IMR-90 (cell line): ENCODE data around the gene PDE4A. TPM values are rescaled to one million over a fixed set of nuclear protein-coding genes. Genes with fewer than 3 reads are reported as not detected.

ENCODE experiments used
- ATAC-seq: fragments of 200-7000 bp; cut with Tn5 transposase; 2 replicates; pipeline ENCODE4 v1.9.1; 2020; ENCODE audit warnings: low read depth, mild to moderate bottlenecking, moderate library complexity
- BruUV-seq: library from RNA; stranded (reverse); fragments of 400-500 nt; replicated peaks from 2 replicates; lab custom pipeline; 2021; lab: Mats Ljungman, UMichigan
- CTCF ChIA-PET: fragments of 300-600 bp; formaldehyde crosslinking; extraction: SDS; loops from one replicate; lab custom pipeline; 2021; ENCODE audit warnings: antibody characterized with exemption; lab: Yijun Ruan, JAX
- POLR2A ChIA-PET: fragments of 300-600 bp; sonication (Branson Sonifier 250); formaldehyde crosslinking; loops from one replicate; lab custom pipeline; 2022; ENCODE audit warnings: antibody characterized with exemption; ENCODE audit not compliant: unreplicated experiment; lab: Charles Lee
- DNase-seq: peaks from one replicate; pipeline ENCODE4 v3.0.0; 2013
- H2AFZ ChIP-seq: replicated peaks from 2 replicates; pipeline ENCODE3; 2013; ENCODE audit warnings: low read length, mild to moderate bottlenecking; ENCODE audit not compliant: poor library complexity
- H2AK5ac ChIP-seq: 2 replicates; pipeline ENCODE4 v1.6.1; 2013; ENCODE audit warnings: low read depth, low read length, inconsistent platforms
- H2AK9ac ChIP-seq: replicated peaks from 2 replicates; pipeline ENCODE3; 2013; ENCODE audit warnings: mild to moderate bottlenecking, low read depth, low read length, moderate library complexity; ENCODE audit not compliant: poor library complexity
- H2BK120ac ChIP-seq: 2 replicates; pipeline ENCODE4 v1.6.1; 2013; ENCODE audit warnings: low read depth, low read length, inconsistent platforms
- H2BK15ac ChIP-seq: 3 replicates; pipeline ENCODE4 v1.6.1; 2013; ENCODE audit warnings: low read depth, low read length, inconsistent platforms
- H2BK20ac ChIP-seq: 2 replicates; pipeline ENCODE4 v1.6.1; 2013; ENCODE audit warnings: low read depth, mild to moderate bottlenecking, inconsistent platforms, low read length, moderate library complexity
- H2BK5ac ChIP-seq: 2 replicates; pipeline ENCODE4 v1.6.1; 2013; ENCODE audit warnings: mild to moderate bottlenecking, low read depth, low read length, inconsistent platforms; ENCODE audit not compliant: poor library complexity, severe bottlenecking
- H3K14ac ChIP-seq: replicated peaks from 2 replicates; pipeline ENCODE4 v1.6.1; 2013; ENCODE audit warnings: low read depth, low read length, inconsistent platforms
- H3K18ac ChIP-seq: 2 replicates; pipeline ENCODE4 v1.6.1; 2013; ENCODE audit warnings: low read depth, low read length, control low read depth
- H3K23ac ChIP-seq: 2 replicates; pipeline ENCODE4 v1.6.1; 2013; ENCODE audit warnings: low read depth, low read length, inconsistent platforms
- H3K27ac ChIP-seq: 2 replicates; pipeline ENCODE4 v1.5.1; 2013; ENCODE audit warnings: mild to moderate bottlenecking, control low read depth, low read length; ENCODE audit not compliant: insufficient read depth
- H3K27me3 ChIP-seq: 2 replicates; pipeline ENCODE4 v1.6.1; 2013; ENCODE audit warnings: low read length; ENCODE audit not compliant: control insufficient read depth, insufficient read depth
- H3K36me3 ChIP-seq: 2 replicates; pipeline ENCODE4 v1.6.1; 2013; ENCODE audit warnings: low read length, mixed read lengths; ENCODE audit not compliant: control insufficient read depth, insufficient read depth
- H3K4ac ChIP-seq: 2 replicates; pipeline ENCODE4 v1.6.1; 2013; ENCODE audit warnings: low read depth, low read length, inconsistent platforms
- H3K4me1 ChIP-seq: 2 replicates; pipeline ENCODE4 v1.6.1; 2013; ENCODE audit warnings: low read length, mixed read lengths; ENCODE audit not compliant: control insufficient read depth, insufficient read depth
- H3K4me2 ChIP-seq: 2 replicates; pipeline ENCODE4 v1.6.1; 2013; ENCODE audit warnings: low read depth, mild to moderate bottlenecking, control low read depth, low read length, moderate library complexity
- H3K4me3 ChIP-seq: 2 replicates; pipeline ENCODE4 v1.5.1; 2013; ENCODE audit warnings: low read depth, mild to moderate bottlenecking, control low read depth, low read length, moderate library complexity; ENCODE audit not compliant: insufficient read depth
- H3K56ac ChIP-seq: 2 replicates; pipeline ENCODE4 v1.6.1; 2013; ENCODE audit warnings: low read length, inconsistent platforms; ENCODE audit not compliant: insufficient read depth; ENCODE audit errors: extremely low read depth
- H3K79me1 ChIP-seq, 2 experiments: 2 replicates each; pipeline ENCODE4 v1.6.1; 2013; ENCODE audit warnings: low read length in 2 of 2, inconsistent platforms in 1 of 2, low read depth in 1 of 2
- H3K9ac ChIP-seq: 2 replicates; pipeline ENCODE4 v1.6.1; 2013; ENCODE audit warnings: low read depth, low read length, control low read depth
- H3K9me1 ChIP-seq: 2 replicates; pipeline ENCODE4 v1.6.1; 2013; ENCODE audit warnings: low read length, inconsistent platforms; ENCODE audit not compliant: insufficient read depth
- H3K9me3 ChIP-seq: 2 replicates; pipeline ENCODE4 v1.6.1; 2013; ENCODE audit warnings: low read length; ENCODE audit not compliant: control insufficient read depth, insufficient read depth
- H4K20me1 ChIP-seq: 2 replicates; pipeline ENCODE4 v1.6.1; 2013; ENCODE audit warnings: low read length, inconsistent platforms; ENCODE audit not compliant: insufficient read depth
- H4K5ac ChIP-seq: 2 replicates; pipeline ENCODE4 v1.6.1; 2013; ENCODE audit warnings: mild to moderate bottlenecking, low read depth, low read length, control low read depth
- H4K8ac ChIP-seq, 2 experiments: 2 replicates each; pipeline ENCODE4 v1.6.1; 2013; ENCODE audit warnings: low read depth in 2 of 2, low read length in 2 of 2, control low read depth in 1 of 2, inconsistent platforms in 1 of 2
- H4K91ac ChIP-seq: 2 replicates; pipeline ENCODE4 v1.6.1; 2013; ENCODE audit warnings: low read depth, low read length, inconsistent platforms; ENCODE audit not compliant: insufficient read depth
- BHLHE40 ChIP-seq: fragments of 150-350 bp; IDR thresholded peaks from 2 replicates; pipeline ENCODE4 v1.6.1; 2016; ENCODE audit warnings: mild to moderate bottlenecking, low read depth, low read length
- CEBPB ChIP-seq: IDR thresholded peaks from 2 replicates; pipeline ENCODE4 v1.6.1; 2012; ENCODE audit warnings: low read depth, low read length, improper control_type of control experiment
- MAFK ChIP-seq: IDR thresholded peaks from 2 replicates; pipeline ENCODE4 v1.6.1; 2012; ENCODE audit warnings: low read depth, low read length, improper control_type of control experiment
- MAZ ChIP-seq: IDR thresholded peaks from 2 replicates; pipeline ENCODE4 v1.6.1; 2012; ENCODE audit warnings: low read depth, mild to moderate bottlenecking, low read length, improper control_type of control experiment, moderate library complexity, borderline replicate concordance
- MXI1 ChIP-seq: IDR thresholded peaks from 2 replicates; pipeline ENCODE4 v1.6.1; 2012; ENCODE audit warnings: low read depth, mild to moderate bottlenecking, low read length, moderate library complexity, borderline replicate concordance
- RCOR1 ChIP-seq: IDR thresholded peaks from 2 replicates; pipeline ENCODE4 v1.6.1; 2012; ENCODE audit warnings: mild to moderate bottlenecking, low read length, improper control_type of control experiment; ENCODE audit not compliant: insufficient replicate concordance
- SMC3 ChIP-seq: fragments of 150-350 bp; IDR thresholded peaks from 2 replicates; pipeline ENCODE4 v1.6.1; 2016; ENCODE audit warnings: low read depth, mild to moderate bottlenecking, antibody characterized with exemption, low read length, moderate library complexity
- WGBS, 2 experiments: methylation state at CpG; one replicate each; pipeline versions ENCODE4 v1.1.5 to v1.1.7; 2013; ENCODE audit warnings: missing lambda C conversion rate in 2 of 2; ENCODE audit not compliant: insufficient read length in 1 of 2; ENCODE audit errors: extremely low coverage in 2 of 2; 5-methylcytosine and 5-hydroxymethylcytosine counted together
- dilution Hi-C: fragments of 300-500 bp; cut with HindIII; formaldehyde crosslinking; loops from one replicate; pipeline ENCODE4 v1.14.3; 2018; ENCODE audit warnings: low sequenced_read_pairs; ENCODE audit not compliant: unreplicated experiment
- in situ Hi-C: fragments of 300-500 bp; cut with MboI; formaldehyde crosslinking; loops from 3 replicates; pipeline ENCODE4 v1.14.3; 2019; ENCODE audit warnings: low sequenced_read_pairs, inconsistent platforms, mixed read lengths
- intact Hi-C: fragments of 100-400 bp; cut with micrococcal nuclease; formaldehyde crosslinking; loops from 2 replicates; pipeline ENCODE4 v1.10.0; 2022
- polyA plus RNA-seq, 3 experiments: library from polyadenylated mRNA; depleted of rRNA; stranded (reverse); fragments of >200 nt; gene quantifications; 2 replicates each; pipeline ENCODE4 v1.2.3, GENCODE V29; 2012; ENCODE audit warnings: low replicate concordance in 1 of 3
- total RNA-seq: library from RNA; depleted of rRNA; stranded (reverse); fragments of >200 nt; gene quantifications from 2 replicates; pipeline ENCODE4 v1.2.3, GENCODE V29; 2012
- TF ChIP-seq, protein P1 (sequence below): fragments of 150-350 bp; IDR thresholded peaks from 2 replicates; pipeline ENCODE4 v1.6.1; 2017; ENCODE audit warnings: mild to moderate bottlenecking, antibody characterized with exemption, low read length, low read depth
- TF ChIP-seq, protein P2 (sequence below): fragments of 150-350 bp; IDR thresholded peaks from 2 replicates; pipeline ENCODE4 v1.6.1; 2016; ENCODE audit warnings: low read depth, mild to moderate bottlenecking, low read length, moderate library complexity, borderline replicate concordance

PDE4A gene
- total and polyA plus RNA-seq, 2 of the 4 experiments (the other 2 are of a cell fraction): 1.8 to 7.0 TPM

DNA sequence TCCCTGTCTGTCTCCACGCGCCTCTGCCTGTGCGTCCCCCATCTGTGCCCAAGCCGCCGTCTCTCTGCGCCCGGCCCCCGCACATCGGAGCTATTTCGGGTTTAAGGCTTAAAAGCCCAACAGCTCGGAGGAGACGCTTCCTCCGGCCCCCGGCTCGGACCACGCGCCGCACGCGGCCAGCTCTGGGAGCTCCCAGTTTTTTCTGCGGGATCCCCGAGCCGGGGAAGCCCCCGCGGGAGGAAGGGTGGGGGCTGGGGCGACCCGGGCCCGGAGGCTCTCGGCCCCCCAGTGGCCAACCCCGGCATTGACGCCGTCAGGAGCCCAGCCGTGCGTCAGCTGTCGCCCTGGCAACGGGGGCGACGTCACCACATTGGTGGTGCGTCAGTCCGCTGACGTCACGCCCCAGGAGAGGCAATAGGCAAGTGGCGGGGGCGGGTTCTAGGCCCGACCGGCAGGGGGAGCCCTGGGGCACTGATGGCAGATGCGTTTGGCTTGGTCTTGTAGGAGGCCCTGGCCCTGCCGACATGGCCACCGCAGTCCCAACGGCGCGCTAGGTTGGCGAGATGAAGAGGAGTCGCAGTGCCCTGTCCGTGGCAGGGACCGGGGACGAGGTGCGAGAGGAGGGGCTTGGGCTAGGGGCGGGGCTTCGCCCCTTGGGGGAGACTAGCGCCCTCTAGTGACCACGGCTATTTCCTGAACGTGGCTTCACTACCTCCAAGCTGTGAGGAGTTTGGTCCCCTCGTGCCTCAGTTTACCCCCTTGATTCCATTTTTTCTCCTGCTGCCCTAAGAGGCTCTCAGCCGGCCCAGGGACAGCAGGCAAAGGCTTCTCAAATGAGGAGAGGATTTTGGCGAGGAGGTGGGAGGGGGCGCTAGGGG lies 3.7 kb upstream of the PDE4A start (continued):
- peak; percentile 38 for TF ChIP-seq SMC3

DNA sequence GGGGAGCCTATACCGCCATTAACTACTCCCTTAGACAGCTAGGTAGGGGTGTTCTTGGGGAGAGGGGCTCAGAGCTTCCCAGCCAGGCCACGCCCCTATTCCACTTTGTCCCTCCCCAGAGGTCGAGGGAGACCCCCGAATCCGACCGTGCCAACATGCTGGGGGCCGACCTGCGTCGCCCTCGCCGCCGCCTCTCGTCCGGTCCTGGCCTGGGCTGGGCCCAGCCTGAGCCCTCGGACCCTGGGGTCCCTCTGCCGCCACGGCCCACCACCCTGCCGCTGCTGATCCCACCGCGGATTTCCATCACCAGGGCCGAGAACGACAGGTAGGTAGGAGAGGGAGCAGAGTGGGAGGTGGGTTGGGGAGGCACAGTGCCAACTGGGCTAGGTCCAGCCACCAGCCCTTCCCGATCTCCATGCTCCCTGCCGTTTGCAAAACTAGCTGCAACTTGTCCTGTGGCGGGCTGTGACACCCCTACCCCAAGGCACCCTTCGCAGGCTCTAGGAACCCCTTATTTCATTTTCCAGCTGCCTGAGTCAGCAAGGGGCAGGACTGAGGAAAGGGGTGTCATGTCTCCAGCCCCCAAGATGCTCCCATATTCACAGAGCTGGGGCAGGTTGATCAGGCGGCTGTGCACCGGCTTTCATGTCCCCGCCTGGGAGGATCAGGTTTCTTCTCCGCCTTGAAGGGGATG lies 2.6 kb upstream of the PDE4A start:
- CTCF ChIA-PET: interaction anchor here (0.5 to 3.5 kb wide), 9 partner anchors 11 to 144 kb away, joined by 3 to 37 read pairs (median 4); partner anchors contain the start of genes CDC37 and TYK2
- no peak overlapping the region for H3K9ac ChIP-seq
- H3K36me3 ChIP-seq: no peaks in the 10 kb centered on the region
- no TSS peak for BruUV-seq
- TF ChIP-seq RCOR1 (no peak), MAFK (no peak), BHLHE40 (no peak), CEBPB (no peak), MAZ (no peak), MXI1 (no peak), SMC3 (no peak)
- TF ChIP-seq, protein P1, sequence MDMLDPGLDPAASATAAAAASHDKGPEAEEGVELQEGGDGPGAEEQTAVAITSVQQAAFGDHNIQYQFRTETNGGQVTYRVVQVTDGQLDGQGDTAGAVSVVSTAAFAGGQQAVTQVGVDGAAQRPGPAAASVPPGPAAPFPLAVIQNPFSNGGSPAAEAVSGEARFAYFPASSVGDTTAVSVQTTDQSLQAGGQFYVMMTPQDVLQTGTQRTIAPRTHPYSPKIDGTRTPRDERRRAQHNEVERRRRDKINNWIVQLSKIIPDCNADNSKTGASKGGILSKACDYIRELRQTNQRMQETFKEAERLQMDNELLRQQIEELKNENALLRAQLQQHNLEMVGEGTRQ: no peak
- TF ChIP-seq, protein P2, sequence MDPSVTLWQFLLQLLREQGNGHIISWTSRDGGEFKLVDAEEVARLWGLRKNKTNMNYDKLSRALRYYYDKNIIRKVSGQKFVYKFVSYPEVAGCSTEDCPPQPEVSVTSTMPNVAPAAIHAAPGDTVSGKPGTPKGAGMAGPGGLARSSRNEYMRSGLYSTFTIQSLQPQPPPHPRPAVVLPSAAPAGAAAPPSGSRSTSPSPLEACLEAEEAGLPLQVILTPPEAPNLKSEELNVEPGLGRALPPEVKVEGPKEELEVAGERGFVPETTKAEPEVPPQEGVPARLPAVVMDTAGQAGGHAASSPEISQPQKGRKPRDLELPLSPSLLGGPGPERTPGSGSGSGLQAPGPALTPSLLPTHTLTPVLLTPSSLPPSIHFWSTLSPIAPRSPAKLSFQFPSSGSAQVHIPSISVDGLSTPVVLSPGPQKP: no peak
- in situ Hi-C loops: no loop called here
- intact Hi-C loops: no loop called here
- H3K9me1 ChIP-seq: no peaks in the 10 kb centered on the region
- H3K14ac ChIP-seq: no peak overlapping the region
- POLR2A ChIA-PET: interaction anchor here (0.5 kb wide), 1 partner anchor 75 kb away, joined by 3 read pairs; no protein-coding TSS in a partner anchor
- H3K27me3 ChIP-seq: peaks cover 40% of the 10 kb centered on the region
- H4K5ac ChIP-seq: no peak overlapping the region
- H2BK15ac ChIP-seq: no peak overlapping the region
- H4K8ac ChIP-seq: no peak overlapping the region
- no peak overlapping the region for H3K4ac ChIP-seq
- dilution Hi-C loops: no loop called here
- no peak for ATAC-seq
- no peak overlapping the region for H3K18ac ChIP-seq
- H2BK5ac ChIP-seq: no peak overlapping the region
- no peaks in the 10 kb centered on the region; a peak in 1 of 4 replicates for H3K79me1 ChIP-seq
- H2BK20ac ChIP-seq: peak overlapping the region; percentile 24; the same call in 1 of the 2 replicates
- no peak overlapping the region for H4K91ac ChIP-seq
- WGBS, 2 experiments: 0% methylated on average over 1 of the region's 30 CpGs; no CpG with 5 or more reads in 1 of the 2 experiments
- H3K56ac ChIP-seq: no peak overlapping the region
- no peak overlapping the region for H3K4me2 ChIP-seq
- H4K20me1 ChIP-seq: peaks cover 31% of the 10 kb centered on the region
- no peak overlapping the region; the same call in 1 of the 2 replicates for H3K23ac ChIP-seq
- DNase-seq: no peak
- no peak overlapping the region for H2BK120ac ChIP-seq
- no peak overlapping the region for H3K4me3 ChIP-seq
- H3K9me3 ChIP-seq: no peaks in the 10 kb centered on the region
- peak overlapping the region; percentile 61; the same call in 1 of the 2 replicates for H2AK5ac ChIP-seq
- H3K4me1 ChIP-seq: peaks cover 12% of the 10 kb centered on the region
- peak overlapping the region; percentile 87 for H2AFZ ChIP-seq
- no peak overlapping the region for H2AK9ac ChIP-seq
- H3K27ac ChIP-seq: no peak overlapping the region
